AG08395 (cell line): ENCODE measurements around the gene ARL6IP4.
"Not testable (repeated sequence)": the region's sequence is repeated elsewhere in the genome, so short reads cannot be mapped to it uniquely, and the experiment has no call there.

Source experiments
- DNase-seq: peaks from one replicate; pipeline ENCODE4 v3.0.0; 2012; ENCODE audit warnings: mixed read lengths, low spot score

ARL6IP4 gene

GRCh38 chr12:122980183-122981035, at the start of gene ARL6IP4:
Gene ARL6IP4, plus strand, starts transcription at chr12:122980681. Its CDS starts 459 bp downstream, at chr12:122981140.
- DNase-seq: peak; percentile 77

- DNase-seq: no peak
Measured at GRCh38 chr12:122932207-122932606, 48.3 kb upstream of the ARL6IP4 start.

GRCh38 chr12:122934722-122935121, 45.8 kb upstream of the ARL6IP4 start:
- DNase-seq: no peak

- DNase-seq: no peak
Measured at GRCh38 chr12:122935318-122935717, 45.2 kb upstream of the ARL6IP4 start.

DNA sequence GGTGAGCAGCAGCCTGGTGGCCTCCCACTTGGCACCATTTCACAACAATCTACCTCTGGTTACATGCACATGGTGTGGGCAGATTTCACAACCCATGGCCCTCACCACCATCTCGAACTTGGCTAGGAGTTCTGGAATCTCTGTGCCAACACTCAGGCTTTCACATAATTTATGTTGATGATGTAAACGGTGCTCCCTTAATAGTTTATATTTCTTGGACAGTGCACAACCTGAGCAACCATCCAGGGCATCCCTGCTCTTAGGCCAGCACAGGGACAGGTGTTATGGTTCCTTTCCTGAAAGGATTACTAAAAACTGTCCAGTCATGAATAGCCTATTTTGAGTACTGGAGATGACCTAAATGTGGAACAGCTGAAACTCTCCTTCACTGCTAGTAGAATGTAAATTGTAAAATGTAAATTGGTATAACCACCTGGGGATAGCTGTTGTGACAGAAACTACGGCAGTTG, 42.8 kb upstream of the ARL6IP4 start:
- DNase-seq: no peak

GRCh38 chr12:122939125-122939524, 41.4 kb upstream of the ARL6IP4 start:
- no peak for DNase-seq

- not testable (repeated sequence) for DNase-seq
Measured at GRCh38 chr12:122941351-122941750, 39.1 kb upstream of the ARL6IP4 start.

GRCh38 chr12:122942637-122943036, 37.8 kb upstream of the ARL6IP4 start:
- no peak for DNase-seq

GRCh38 chr12:122943196-122943595, 37.3 kb upstream of the ARL6IP4 start:
- no peak for DNase-seq

GRCh38 chr12:122944605-122945592, 35.6 kb upstream of the ARL6IP4 start:
- peak; percentile 41 for DNase-seq

DNA sequence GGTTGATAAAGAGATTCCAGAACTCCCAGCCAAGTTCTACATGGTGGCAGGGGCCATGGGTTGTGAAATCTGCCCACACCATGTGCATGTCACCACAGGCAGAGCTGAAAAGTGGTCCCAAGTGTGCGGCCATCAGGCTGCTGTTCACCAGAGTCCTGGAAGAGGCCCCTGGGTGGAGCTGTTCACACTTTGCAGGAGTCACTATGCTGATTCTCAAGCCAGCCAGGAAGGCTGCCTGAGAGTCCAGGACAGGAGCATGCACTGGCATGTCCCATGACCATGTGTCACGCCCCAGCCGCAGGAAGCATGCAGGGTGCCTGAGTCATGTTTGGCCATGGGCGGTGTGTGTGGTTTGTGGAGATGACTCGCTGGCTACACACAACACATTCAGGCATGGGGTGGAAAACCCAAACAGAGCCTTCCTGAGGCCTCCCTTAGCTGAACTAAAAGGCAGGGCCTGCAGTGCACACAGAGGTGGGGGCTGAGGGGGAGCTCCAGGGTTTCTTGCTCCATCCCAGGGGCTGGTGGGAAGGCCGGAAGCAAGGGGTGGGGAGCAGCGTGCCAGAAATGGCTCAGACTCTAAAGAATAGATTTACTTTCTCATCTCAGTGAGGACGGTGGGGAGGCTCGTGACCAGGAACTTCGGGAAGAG, 33.7 kb upstream of the ARL6IP4 start:
- DNase-seq: peak; percentile 99

DNA sequence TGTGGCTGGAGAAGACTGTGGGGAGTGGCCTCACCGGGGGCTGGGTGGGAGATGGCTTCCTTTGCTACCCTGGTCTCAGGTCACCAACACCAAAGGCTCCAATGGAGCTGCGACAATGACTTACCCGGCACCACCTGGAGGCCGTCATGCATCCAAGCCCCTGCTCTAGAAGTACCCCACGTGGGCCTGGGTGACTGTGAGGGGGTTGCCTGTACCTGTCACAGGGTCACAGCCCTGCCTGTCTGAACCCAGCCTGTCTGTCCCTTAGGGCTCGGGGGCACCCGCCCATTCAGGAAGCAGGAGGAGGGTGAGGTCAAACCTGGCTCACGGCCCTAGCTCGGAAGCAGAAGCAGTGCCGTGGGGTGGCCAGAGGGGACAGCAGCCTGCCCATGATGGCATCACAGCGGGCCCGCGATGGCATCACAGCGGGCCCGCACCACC, 33.1 kb upstream of the ARL6IP4 start:
- DNase-seq: no peak

DNA sequence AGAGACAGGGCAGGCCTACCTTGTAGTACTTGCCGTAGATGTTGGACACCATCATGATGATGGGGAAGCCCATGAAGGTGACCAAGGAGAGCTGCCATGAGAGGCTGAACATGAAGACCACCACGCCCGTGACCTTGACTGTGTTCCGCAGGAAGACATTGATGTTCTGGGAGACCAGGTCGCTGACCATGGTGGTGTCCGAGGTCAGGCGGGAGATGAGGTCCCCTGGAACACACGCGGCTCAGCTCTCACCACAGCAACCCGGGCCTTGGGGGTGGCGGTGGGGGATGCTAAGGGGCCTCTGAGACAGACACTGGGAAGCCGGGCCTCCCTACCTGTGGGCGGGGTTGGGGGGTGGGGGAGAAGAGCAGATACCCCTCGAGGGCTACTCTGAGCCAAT, 31.9 kb upstream of the ARL6IP4 start:
- no peak for DNase-seq

DNA sequence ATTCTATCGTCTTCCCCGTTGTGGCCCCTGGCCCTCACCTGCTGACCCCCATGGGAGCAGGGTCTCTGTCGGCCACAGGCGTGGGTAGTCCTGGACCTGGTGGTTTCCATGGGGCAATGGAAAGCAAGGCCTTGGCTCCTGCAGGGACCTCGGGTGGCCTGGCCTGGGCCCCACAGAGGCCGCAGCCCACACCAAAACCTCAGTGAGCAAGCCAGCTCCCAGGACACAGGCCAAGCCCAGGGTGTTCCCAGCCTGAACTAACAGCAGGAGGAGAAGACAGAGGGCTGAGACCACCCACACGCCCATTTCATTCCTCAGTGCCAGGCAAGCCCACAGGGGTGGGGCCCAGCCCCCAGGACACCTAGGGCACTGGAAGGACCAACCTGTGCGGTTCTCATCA, 31.1 kb upstream of the ARL6IP4 start:
- DNase-seq: no peak

- no peak for DNase-seq
Measured at GRCh38 chr12:122949816-122950675, 30.4 kb upstream of the ARL6IP4 start.

DNA sequence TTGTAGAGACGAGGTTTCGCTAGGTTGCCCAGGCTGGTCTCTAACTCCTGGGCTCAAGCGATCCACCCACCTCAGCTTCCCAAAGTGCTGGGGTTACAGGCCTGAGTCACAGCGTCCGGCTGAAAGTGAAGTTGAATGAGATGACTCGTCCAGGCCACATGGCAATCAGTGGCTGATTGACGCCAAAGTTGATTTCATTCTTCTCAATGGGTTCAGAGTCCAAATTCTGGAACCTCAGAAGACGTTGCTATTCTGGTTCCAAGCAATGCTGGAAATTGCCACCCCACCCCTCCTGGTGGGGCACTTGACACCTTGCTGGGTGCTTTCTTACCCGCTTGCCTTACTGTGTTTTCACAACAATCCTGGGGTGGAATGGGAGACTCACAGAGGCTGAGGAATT, 29.1 kb upstream of the ARL6IP4 start:
- no peak for DNase-seq

DNA sequence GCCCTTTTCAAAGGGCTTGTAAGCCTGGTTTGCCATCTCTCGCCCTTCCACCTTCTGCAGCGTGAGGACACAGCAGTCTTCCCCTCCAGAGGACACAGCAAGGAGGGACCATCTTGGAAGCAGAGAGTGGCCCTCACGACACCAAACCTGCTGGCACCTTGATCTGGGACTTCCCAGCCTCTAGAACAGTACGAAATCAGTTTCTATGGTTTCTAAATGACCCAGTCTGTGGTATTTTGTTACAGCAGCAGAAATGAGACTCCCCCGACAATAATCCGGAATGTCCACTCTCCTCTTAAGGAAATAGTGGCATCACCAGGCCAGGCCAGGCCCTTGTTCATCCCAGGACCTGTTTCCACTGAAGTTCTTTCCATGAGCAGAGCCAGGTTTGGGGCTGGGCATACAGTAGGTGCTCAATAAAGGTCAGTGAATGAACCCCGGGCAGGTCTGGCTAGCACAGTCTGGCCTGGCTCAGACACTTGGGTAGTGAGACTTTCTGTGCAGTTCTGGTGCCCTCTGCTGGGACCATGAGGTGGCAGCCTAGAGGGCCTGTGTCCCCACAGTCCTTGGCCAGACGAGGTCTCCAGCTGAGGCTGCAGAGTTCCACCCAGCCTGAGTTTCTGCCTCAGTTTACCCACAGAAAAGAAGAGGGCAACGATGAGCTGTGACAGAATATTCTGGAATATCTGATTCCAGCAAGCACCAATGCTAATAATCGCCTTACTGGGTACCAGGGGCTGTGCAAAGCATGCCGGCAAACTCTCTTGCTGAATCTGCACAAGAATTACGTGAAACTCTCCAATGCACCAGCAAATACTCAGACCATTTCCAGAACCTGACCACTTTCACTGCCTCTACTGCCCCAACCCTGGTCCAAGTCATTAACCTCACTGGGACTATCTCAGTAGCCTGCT, 28.2 kb upstream of the ARL6IP4 start:
- peak; percentile 90 for DNase-seq

DNA sequence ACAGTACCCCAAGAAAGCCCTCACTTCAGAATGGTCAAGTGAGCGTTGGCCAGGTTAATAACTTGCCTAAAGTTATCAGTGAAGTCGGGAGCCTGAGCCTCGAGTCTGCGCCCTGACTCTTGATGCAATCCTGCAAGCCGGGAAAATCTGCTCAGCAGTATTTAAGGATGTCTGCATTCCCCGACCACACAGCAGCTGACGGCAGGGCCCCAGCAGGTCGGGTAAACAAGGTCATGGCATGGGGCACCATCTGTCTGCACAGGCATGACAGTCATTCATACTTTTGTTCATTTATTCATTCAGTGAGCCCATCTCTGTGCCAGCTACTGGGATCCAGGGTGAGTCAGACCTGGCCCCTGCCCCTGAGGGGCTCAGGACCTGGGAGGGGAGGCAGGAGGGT, 25.3 kb upstream of the ARL6IP4 start:
- DNase-seq: no peak

GRCh38 chr12:122956035-122956434, 24.4 kb upstream of the ARL6IP4 start:
- DNase-seq: no peak
